ENCODE data around the gene PATL2. TPM values are rescaled to one million over a fixed set of nuclear protein-coding genes. Genes with fewer than 3 reads are reported as not detected.
A peak's percentile ranks its signal among the peaks of the same experiment; 100 is the strongest.
"Not testable (repeated sequence)": the region's sequence is repeated elsewhere in the genome, so short reads cannot be mapped to it uniquely, and the experiment has no call there.

PATL2 gene
- total RNA-seq, 2 donors from 2014 or later = 50.8 to 52.9 TPM

DNA sequence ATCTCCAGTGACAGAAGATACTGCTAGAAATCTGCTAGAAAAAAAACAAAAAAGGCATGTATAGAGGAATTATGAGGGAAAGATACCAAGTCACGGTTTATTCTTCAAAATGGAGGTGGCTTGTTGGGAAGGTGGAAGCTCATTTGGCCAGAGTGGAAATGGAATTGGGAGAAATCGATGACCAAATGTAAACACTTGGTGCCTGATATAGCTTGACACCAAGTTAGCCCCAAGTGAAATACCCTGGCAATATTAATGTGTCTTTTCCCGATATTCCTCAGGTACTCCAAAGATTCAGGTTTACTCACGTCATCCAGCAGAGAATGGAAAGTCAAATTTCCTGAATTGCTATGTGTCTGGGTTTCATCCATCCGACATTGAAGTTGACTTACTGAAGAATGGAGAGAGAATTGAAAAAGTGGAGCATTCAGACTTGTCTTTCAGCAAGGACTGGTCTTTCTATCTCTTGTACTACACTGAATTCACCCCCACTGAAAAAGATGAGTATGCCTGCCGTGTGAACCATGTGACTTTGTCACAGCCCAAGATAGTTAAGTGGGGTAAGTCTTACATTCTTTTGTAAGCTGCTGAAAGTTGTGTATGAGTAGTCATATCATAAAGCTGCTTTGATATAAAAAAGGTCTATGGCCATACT lies 4.1 kb upstream of the PATL2 start:
- H3K36me3 Mint-ChIP-seq (ENCODE audit: insufficient read depth in 2 of 2) = peaks cover 51 to 80% of the 10 kb centered on the region in 2 donors
- H3K4me3 Mint-ChIP-seq = peak overlapping the region; percentile 85 to 98
- H3K27me3 Mint-ChIP-seq (ENCODE audit: low read depth) = no peaks in the 10 kb centered on the region
- ATAC-seq (replicated peaks in 1 of 2) (no peak), DNase-seq (peak in 1 of 2 donors; percentile 26)
- H3K27ac Mint-ChIP-seq = peak overlapping the region; percentile 99
- no peaks in the 10 kb centered on the region for H3K9me3 Mint-ChIP-seq
- H3K4me1 Mint-ChIP-seq (ENCODE audit: low read depth) = peaks cover 58% of the 10 kb centered on the region

DNA sequence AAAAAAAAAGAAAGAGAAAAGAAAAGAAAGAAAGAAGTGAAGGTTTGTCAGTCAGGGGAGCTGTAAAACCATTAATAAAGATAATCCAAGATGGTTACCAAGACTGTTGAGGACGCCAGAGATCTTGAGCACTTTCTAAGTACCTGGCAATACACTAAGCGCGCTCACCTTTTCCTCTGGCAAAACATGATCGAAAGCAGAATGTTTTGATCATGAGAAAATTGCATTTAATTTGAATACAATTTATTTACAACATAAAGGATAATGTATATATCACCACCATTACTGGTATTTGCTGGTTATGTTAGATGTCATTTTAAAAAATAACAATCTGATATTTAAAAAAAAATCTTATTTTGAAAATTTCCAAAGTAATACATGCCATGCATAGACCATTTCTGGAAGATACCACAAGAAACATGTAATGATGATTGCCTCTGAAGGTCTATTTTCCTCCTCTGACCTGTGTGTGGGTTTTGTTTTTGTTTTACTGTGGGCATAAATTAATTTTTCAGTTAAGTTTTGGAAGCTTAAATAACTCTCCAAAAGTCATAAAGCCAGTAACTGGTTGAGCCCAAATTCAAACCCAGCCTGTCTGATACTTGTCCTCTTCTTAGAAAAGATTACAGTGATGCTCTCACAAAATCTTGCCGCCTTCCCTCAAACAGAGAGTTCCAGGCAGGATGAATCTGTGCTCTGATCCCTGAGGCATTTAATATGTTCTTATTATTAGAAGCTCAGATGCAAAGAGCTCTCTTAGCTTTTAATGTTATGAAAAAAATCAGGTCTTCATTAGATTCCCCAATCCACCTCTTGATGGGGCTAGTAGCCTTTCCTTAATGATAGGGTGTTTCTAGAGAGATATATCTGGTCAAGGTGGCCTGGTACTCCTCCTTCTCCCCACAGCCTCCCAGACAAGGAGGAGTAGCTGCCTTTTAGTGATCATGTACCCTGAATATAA lies 2.2 kb upstream of the PATL2 start:
- Mint-ChIP-seq H3K36me3 (ENCODE audit: insufficient read depth in 2 of 2) (peaks cover 53 to 78% of the 10 kb centered on the region in 2 donors), H3K27ac (peak overlapping the region; percentile 100), H3K4me3 (peak overlapping the region; percentile 85 to 99), H3K27me3 (ENCODE audit: low read depth) (no peaks in the 10 kb centered on the region), H3K9me3 (no peaks in the 10 kb centered on the region), H3K4me1 (ENCODE audit: low read depth) (peaks cover 55% of the 10 kb centered on the region)
- no peak for DNase-seq
- ATAC-seq (replicated peaks in 1 of 2) = no peak

DNA sequence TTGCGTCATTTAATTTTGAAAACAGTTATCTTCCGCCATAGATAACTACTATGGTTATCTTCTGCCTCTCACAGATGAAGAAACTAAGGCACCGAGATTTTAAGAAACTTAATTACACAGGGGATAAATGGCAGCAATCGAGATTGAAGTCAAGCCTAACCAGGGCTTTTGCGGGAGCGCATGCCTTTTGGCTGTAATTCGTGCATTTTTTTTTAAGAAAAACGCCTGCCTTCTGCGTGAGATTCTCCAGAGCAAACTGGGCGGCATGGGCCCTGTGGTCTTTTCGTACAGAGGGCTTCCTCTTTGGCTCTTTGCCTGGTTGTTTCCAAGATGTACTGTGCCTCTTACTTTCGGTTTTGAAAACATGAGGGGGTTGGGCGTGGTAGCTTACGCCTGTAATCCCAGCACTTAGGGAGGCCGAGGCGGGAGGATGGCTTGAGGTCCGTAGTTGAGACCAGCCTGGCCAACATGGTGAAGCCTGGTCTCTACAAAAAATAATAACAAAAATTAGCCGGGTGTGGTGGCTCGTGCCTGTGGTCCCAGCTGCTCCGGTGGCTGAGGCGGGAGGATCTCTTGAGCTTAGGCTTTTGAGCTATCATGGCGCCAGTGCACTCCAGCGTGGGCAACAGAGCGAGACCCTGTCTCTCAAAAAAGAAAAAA lies 1.4 kb upstream of the PATL2 start:
- peak overlapping the region; percentile 85 to 99 for H3K4me3 Mint-ChIP-seq
- no peaks in the 10 kb centered on the region for H3K9me3 Mint-ChIP-seq
- no peaks in the 10 kb centered on the region for H3K27me3 Mint-ChIP-seq (ENCODE audit: low read depth)
- peaks cover 47% of the 10 kb centered on the region for H3K4me1 Mint-ChIP-seq (ENCODE audit: low read depth)
- DNase-seq (peak; percentile 68 to 72), ATAC-seq (replicated peaks in 1 of 2) (peak; percentile 16 to 22)
- peak overlapping the region; percentile 100 for H3K27ac Mint-ChIP-seq
- H3K36me3 Mint-ChIP-seq (ENCODE audit: insufficient read depth in 2 of 2) = peaks cover 48 to 70% of the 10 kb centered on the region in 2 donors

DNA sequence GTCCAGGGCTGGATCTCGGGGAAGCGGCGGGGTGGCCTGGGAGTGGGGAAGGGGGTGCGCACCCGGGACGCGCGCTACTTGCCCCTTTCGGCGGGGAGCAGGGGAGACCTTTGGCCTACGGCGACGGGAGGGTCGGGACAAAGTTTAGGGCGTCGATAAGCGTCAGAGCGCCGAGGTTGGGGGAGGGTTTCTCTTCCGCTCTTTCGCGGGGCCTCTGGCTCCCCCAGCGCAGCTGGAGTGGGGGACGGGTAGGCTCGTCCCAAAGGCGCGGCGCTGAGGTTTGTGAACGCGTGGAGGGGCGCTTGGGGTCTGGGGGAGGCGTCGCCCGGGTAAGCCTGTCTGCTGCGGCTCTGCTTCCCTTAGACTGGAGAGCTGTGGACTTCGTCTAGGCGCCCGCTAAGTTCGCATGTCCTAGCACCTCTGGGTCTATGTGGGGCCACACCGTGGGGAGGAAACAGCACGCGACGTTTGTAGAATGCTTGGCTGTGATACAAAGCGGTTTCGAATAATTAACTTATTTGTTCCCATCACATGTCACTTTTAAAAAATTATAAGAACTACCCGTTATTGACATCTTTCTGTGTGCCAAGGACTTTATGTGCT lies 721 bp upstream of the PATL2 start:
- H3K36me3 Mint-ChIP-seq (ENCODE audit: insufficient read depth in 2 of 2) = peaks cover 47 to 64% of the 10 kb centered on the region in 2 donors
- ATAC-seq (replicated peaks in 1 of 2) = peak; percentile 27 to 28
- H3K4me3 Mint-ChIP-seq = peak overlapping the region; percentile 85 to 99
- peak overlapping the region; percentile 100 for H3K27ac Mint-ChIP-seq
- no peaks in the 10 kb centered on the region for H3K27me3 Mint-ChIP-seq (ENCODE audit: low read depth)
- H3K9me3 Mint-ChIP-seq = no peaks in the 10 kb centered on the region
- peaks cover 40% of the 10 kb centered on the region for H3K4me1 Mint-ChIP-seq (ENCODE audit: low read depth)
- DNase-seq = peak; percentile 63 to 64

GRCh38 chr15:44710236-44711095 lies 657 bp downstream of the PATL2 start:
- no peak for ATAC-seq (replicated peaks in 1 of 2)
- Mint-ChIP-seq H3K9me3 (no peaks in the 10 kb centered on the region), H3K4me3 (peak overlapping the region; percentile 85 to 99), H3K36me3 (ENCODE audit: insufficient read depth in 2 of 2) (peaks cover 38 to 52% of the 10 kb centered on the region in 2 donors), H3K27me3 (ENCODE audit: low read depth) (no peaks in the 10 kb centered on the region), H3K4me1 (ENCODE audit: low read depth) (peaks cover 29% of the 10 kb centered on the region), H3K27ac (peak overlapping the region; percentile 100)
- peak in 1 of 2 donors; percentile 57 for DNase-seq

- no peak overlapping the region for H3K4me3 Mint-ChIP-seq
- DNase-seq = no peak
- no peaks in the 10 kb centered on the region for H3K27me3 Mint-ChIP-seq (ENCODE audit: low read depth)
- H3K9me3 Mint-ChIP-seq = peaks cover 5 to 8% of the 10 kb centered on the region in 2 donors
- peaks cover 20 to 43% of the 10 kb centered on the region in 2 donors for H3K36me3 Mint-ChIP-seq (ENCODE audit: insufficient read depth in 2 of 2)
- no peak overlapping the region for H3K27ac Mint-ChIP-seq
- peaks cover 30% of the 10 kb centered on the region for H3K4me1 Mint-ChIP-seq (ENCODE audit: low read depth)
- no peak for ATAC-seq (replicated peaks in 1 of 2)
Measured at GRCh38 chr15:44706946-44707636, 4.0 kb downstream of the PATL2 start.

DNA sequence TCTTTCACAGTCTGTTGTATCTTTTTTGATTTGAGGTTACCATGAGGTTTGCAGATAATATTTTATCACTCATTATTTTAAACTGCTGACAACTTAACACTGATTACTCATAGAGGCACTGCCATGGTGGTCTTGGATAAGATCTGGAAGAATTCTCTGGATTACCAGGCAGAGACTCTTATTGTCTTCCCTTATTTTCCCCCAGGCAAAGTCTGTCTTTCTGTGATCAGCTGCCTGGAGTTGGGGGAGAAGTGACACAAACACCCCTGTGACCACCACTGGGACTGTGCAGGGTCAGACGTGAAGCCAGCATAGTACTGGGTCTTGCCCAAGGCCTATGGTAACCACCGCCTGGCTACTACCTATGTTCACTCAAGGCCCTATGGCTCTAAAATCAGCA lies 4.7 kb downstream of the PATL2 start:
- DNase-seq (no peak), ATAC-seq (replicated peaks in 1 of 2) (no peak)
- no peaks in the 10 kb centered on the region for H3K27me3 Mint-ChIP-seq (ENCODE audit: low read depth)
- H3K4me3 Mint-ChIP-seq = no peak overlapping the region
- H3K27ac Mint-ChIP-seq = no peak overlapping the region
- peaks cover 22 to 39% of the 10 kb centered on the region in 2 donors for H3K36me3 Mint-ChIP-seq (ENCODE audit: insufficient read depth in 2 of 2)
- H3K9me3 Mint-ChIP-seq = peaks cover 8 to 10% of the 10 kb centered on the region in 2 donors
- H3K4me1 Mint-ChIP-seq (ENCODE audit: low read depth) = peaks cover 30% of the 10 kb centered on the region

GRCh38 chr15:44705986-44706385 lies 5.1 kb downstream of the PATL2 start:
- no peak for ATAC-seq (replicated peaks in 1 of 2)
- Mint-ChIP-seq H3K36me3 (ENCODE audit: insufficient read depth in 2 of 2) (peaks cover 18 to 38% of the 10 kb centered on the region in 2 donors), H3K4me1 (ENCODE audit: low read depth) (peaks cover 32% of the 10 kb centered on the region)

GRCh38 chr15:44700676-44701075 lies 10.4 kb downstream of the PATL2 start:
- H3K27ac Mint-ChIP-seq = peak overlapping the region; percentile 6
- H3K9me3 Mint-ChIP-seq = peaks cover 13 to 21% of the 10 kb centered on the region in 2 donors
- not testable (repeated sequence) for DNase-seq; H3K27me3 Mint-ChIP-seq (ENCODE audit: low read depth)
- ATAC-seq (replicated peaks in 1 of 2) = peak; percentile 73 to 80
- H3K4me3 Mint-ChIP-seq = peak overlapping the region in 1 of 2 donors; percentile 5
- H3K36me3 Mint-ChIP-seq (ENCODE audit: insufficient read depth in 2 of 2) = peaks cover 17 to 40% of the 10 kb centered on the region in 2 donors
- peaks cover 30% of the 10 kb centered on the region for H3K4me1 Mint-ChIP-seq (ENCODE audit: low read depth)

More at GRCh38 chr15:44705986-44706385, 5.1 kb downstream of the PATL2 start:
- no peak for DNase-seq
- Mint-ChIP-seq H3K27me3 (ENCODE audit: low read depth) (no peaks in the 10 kb centered on the region), H3K27ac (no peak overlapping the region), H3K9me3 (peaks cover 8 to 11% of the 10 kb centered on the region in 2 donors), H3K4me3 (no peak overlapping the region)

GRCh38 chr15:44698641-44699040 lies 12.5 kb downstream of the PATL2 start:
- no peak for ATAC-seq (replicated peaks in 1 of 2)
- no peak for DNase-seq
- H3K27ac Mint-ChIP-seq = no peak overlapping the region
- H3K27me3 Mint-ChIP-seq (ENCODE audit: low read depth) = no peaks in the 10 kb centered on the region
- H3K9me3 Mint-ChIP-seq = peaks cover 9 to 18% of the 10 kb centered on the region in 2 donors
- H3K4me1 Mint-ChIP-seq (ENCODE audit: low read depth) = peaks cover 16% of the 10 kb centered on the region
- peaks cover 12 to 26% of the 10 kb centered on the region in 2 donors for H3K36me3 Mint-ChIP-seq (ENCODE audit: insufficient read depth in 2 of 2)
- no peak overlapping the region for H3K4me3 Mint-ChIP-seq

DNA sequence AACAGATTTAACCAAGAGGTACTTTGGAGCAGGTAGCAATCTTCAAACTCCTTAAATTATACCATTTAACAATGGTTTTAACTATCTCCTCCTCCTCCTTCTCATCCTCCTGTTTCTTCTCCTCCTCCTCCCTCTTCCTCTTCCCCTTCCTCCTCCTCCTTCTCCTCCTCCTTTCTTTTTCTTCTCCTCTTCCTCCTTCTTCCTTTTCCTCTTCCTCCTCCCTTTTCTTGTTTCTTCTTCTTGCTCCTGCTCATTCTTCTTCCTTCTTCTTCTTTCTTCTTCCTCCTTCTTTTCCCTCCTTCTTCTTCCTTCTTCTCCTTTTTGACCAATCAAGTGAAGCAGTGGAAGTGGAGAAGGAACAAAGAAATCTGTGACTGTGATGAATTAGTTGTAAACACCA lies 14.1 kb downstream of the PATL2 start:
- no peak overlapping the region for H3K27ac Mint-ChIP-seq
- ATAC-seq (replicated peaks in 1 of 2) (no peak), DNase-seq (no peak)
- no peaks in the 10 kb centered on the region for H3K27me3 Mint-ChIP-seq (ENCODE audit: low read depth)
- H3K36me3 Mint-ChIP-seq (ENCODE audit: insufficient read depth in 2 of 2) = peaks cover 8 to 14% of the 10 kb centered on the region in 2 donors
- no peak overlapping the region for H3K4me3 Mint-ChIP-seq
- peaks cover 16% of the 10 kb centered on the region for H3K4me1 Mint-ChIP-seq (ENCODE audit: low read depth)
- H3K9me3 Mint-ChIP-seq = peaks cover 5 to 15% of the 10 kb centered on the region in 2 donors
